CD4-positive, alpha-beta T cell (primary cell): ENCODE measurements around the gene PRDX4. TPM values are rescaled to one million over a fixed set of nuclear protein-coding genes. Genes with fewer than 3 reads are reported as not detected.
"Not testable (repeated sequence)": the region's sequence is repeated elsewhere in the genome, so short reads cannot be mapped to it uniquely, and the experiment has no call there.

ENCODE experiments used
- ATAC-seq: fragments of 200-7000 bp; cut with Tn5 transposase; one replicate; pipeline ENCODE4 v1.10.0; 2022; ENCODE audit warnings: mild to moderate bottlenecking; ENCODE audit not compliant: poor library complexity
- CTCF ChIA-PET: fragments of 350-600 bp; sonication (Branson Sonifier 250); formaldehyde crosslinking; loops from one replicate; lab custom pipeline; 2021; ENCODE audit warnings: antibody characterized with exemption, inconsistent platforms; lab: Charles Lee
- POLR2A ChIA-PET: fragments of 350-600 bp; sonication (Branson Sonifier 250); formaldehyde crosslinking; loops from one replicate; lab custom pipeline; 2021; ENCODE audit warnings: antibody characterized with exemption, inconsistent platforms; lab: Charles Lee
- DNase-seq, 14 experiments: peaks; one replicate each; pipeline ENCODE4 v3.0.0-alpha.2; 2013 to 2020; ENCODE audit warnings: mixed read lengths in 2 of 14
- H3K27ac ChIP-seq, 2 donors: one replicate each; pipeline versions ENCODE4 v1.5.1 to v1.7.0; 2013; ENCODE audit warnings: low read length in 2 of 2, low read depth in 1 of 2, mild to moderate bottlenecking in 1 of 2
- H3K27me3 ChIP-seq, 2 experiments: 1 replicate in 1 of 2; 2 replicates in 1 of 2; pipeline versions ENCODE4 v1.6.1 to v1.7.0; 2013; ENCODE audit warnings: low read length in 2 of 2, control low read depth in 1 of 2, mild to moderate bottlenecking in 1 of 2, moderate library complexity in 1 of 2; ENCODE audit not compliant: insufficient read depth in 2 of 2, control insufficient read depth in 1 of 2
- H3K36me3 ChIP-seq: one replicate; pipeline ENCODE4 v1.6.1; 2013; ENCODE audit warnings: low read length, control low read depth; ENCODE audit not compliant: insufficient read depth
- H3K4me1 ChIP-seq: one replicate; pipeline ENCODE4 v1.6.1; 2013; ENCODE audit warnings: low read length, control low read depth; ENCODE audit not compliant: insufficient read depth
- H3K4me3 ChIP-seq: one replicate; pipeline ENCODE4 v1.5.1; 2013; ENCODE audit warnings: mild to moderate bottlenecking, low read length, moderate library complexity
- H3K9me3 ChIP-seq, 2 experiments: 1 replicate in 1 of 2; 2 replicates in 1 of 2; pipeline versions ENCODE4 v1.6.1 to v1.7.0; 2013; ENCODE audit warnings: low read length in 2 of 2, mild to moderate bottlenecking in 2 of 2, control low read depth in 1 of 2, moderate library complexity in 1 of 2; ENCODE audit not compliant: control insufficient read depth in 1 of 2, insufficient read depth in 1 of 2
- H3K27ac Mint-ChIP-seq: one replicate; pipeline ENCODE4 v1.8.0; 2020; ENCODE audit warnings: mixed read lengths
- H3K27me3 Mint-ChIP-seq: one replicate; pipeline ENCODE4 v1.8.0; 2021; ENCODE audit warnings: mixed read lengths
- H3K36me3 Mint-ChIP-seq: one replicate; pipeline ENCODE4 v1.8.0; 2021; ENCODE audit warnings: low read depth, mixed read lengths
- H3K4me1 Mint-ChIP-seq: one replicate; pipeline ENCODE4 v1.8.0; 2021; ENCODE audit warnings: low read depth, mixed read lengths
- H3K4me3 Mint-ChIP-seq: one replicate; pipeline ENCODE4 v1.8.0; 2020; ENCODE audit warnings: mild to moderate bottlenecking, mixed read lengths
- H3K9me3 Mint-ChIP-seq: one replicate; pipeline ENCODE4 v1.8.0; 2020; ENCODE audit warnings: mixed read lengths
- intact Hi-C, 2 experiments: fragments of 100-400 bp; cut with DNase I in 1 of 2; cut with micrococcal nuclease in 1 of 2; formaldehyde crosslinking; loops; one replicate each; pipeline versions ENCODE4 v1.15.1 to v1.9.0; 2023 to 2025; cut with DNase I, micrococcal nuclease
- total RNA-seq, 174 experiments: library from RNA in 2 of 174; stranded (reverse) in 2 of 174; gene quantifications; one replicate each; pipeline ENCODE4 v1.2.3 and lab custom pipeline; 2021 to 2026
- TF ChIP-seq, protein P1 (sequence below): fragments of 200-600 bp; IDR thresholded peaks from one replicate; pipeline ENCODE4 v1.8.0; 2022; ENCODE audit warnings: antibody characterized with exemption, mild to moderate bottlenecking

Gene PRDX4
- total RNA-seq, 2 experiments from 2014 or later = 4.4 TPM

- Histone ChIP-seq H3K4me3 (no peak overlapping the region), H3K27me3 (no peaks in the 10 kb centered on the region), H3K4me1 (no peaks in the 10 kb centered on the region), H3K36me3 (no peaks in the 10 kb centered on the region), H3K9me3 (no peaks in the 10 kb centered on the region), H3K27ac (no peak overlapping the region)
- TF ChIP-seq, protein P1, sequence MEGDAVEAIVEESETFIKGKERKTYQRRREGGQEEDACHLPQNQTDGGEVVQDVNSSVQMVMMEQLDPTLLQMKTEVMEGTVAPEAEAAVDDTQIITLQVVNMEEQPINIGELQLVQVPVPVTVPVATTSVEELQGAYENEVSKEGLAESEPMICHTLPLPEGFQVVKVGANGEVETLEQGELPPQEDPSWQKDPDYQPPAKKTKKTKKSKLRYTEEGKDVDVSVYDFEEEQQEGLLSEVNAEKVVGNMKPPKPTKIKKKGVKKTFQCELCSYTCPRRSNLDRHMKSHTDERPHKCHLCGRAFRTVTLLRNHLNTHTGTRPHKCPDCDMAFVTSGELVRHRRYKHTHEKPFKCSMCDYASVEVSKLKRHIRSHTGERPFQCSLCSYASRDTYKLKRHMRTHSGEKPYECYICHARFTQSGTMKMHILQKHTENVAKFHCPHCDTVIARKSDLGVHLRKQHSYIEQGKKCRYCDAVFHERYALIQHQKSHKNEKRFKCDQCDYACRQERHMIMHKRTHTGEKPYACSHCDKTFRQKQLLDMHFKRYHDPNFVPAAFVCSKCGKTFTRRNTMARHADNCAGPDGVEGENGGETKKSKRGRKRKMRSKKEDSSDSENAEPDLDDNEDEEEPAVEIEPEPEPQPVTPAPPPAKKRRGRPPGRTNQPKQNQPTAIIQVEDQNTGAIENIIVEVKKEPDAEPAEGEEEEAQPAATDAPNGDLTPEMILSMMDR = no peak
- ChIA-PET CTCF (no interaction called here), POLR2A (no interaction called here)
- Mint-ChIP-seq H3K4me3 (no peak overlapping the region), H3K27me3 (no peaks in the 10 kb centered on the region), H3K36me3 (no peaks in the 10 kb centered on the region), H3K27ac (no peak overlapping the region), H3K9me3 (no peaks in the 10 kb centered on the region), H3K4me1 (peaks cover 20% of the 10 kb centered on the region)
- intact Hi-C loops = no loop called here
- no peak for ATAC-seq
- no peak for DNase-seq
Observed at GRCh38 chrX:23659339-23659738, 8.0 kb upstream of the PRDX4 start.

DNA sequence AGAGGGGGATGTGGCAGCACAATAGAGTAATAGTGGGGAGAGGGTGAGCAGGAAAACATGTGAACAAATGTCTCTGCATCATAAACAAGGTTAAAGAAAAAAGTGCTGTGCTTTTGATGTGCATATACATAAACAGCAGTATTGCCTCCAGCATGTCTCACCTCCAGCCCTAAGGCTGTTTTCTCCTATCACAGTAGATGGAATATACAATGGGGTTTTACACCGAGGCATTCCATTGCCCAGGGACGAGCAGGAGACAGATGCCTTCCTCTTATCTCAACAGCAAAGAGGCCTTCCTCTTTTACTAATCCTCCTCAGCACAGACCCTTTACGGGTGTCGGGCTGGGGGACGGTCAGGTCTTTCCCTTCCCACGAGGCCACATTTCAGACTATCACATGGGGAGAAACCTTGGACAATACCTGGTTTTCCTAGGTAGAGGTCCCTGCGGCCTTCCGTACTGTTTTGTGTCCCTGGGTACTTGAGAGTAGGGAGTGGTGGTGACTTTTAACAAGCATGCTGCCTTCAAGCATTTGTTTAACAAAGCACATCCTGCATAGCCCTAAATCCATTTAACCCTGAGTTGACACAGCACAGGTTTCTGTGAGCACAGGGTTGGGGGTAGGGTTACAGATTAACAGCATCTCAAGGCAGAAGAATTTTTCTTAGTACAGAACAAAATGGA lies 7.1 kb upstream of the PRDX4 start:
- not testable (repeated sequence) for H3K4me3 Mint-ChIP-seq

DNA sequence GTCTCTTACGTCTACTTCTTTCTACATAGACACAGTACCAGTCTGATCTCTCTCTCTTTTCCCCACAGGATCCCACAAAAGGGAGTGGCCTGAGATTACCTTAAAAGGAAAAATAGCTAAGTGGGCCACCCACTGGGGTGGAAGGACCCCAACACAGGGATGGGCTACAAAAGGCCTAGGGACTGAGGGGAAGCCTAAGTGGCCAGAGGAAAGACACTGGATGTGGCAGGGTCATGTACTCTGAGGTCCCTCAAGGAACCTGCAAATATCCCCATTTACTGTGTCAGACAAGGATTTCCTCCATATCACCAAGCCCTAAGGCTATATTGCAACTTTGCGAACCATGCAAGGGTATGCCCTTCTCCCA lies 6.5 kb upstream of the PRDX4 start:
- ATAC-seq (no peak), DNase-seq (no peak)
- no peak overlapping the region for H3K27ac Mint-ChIP-seq
- H3K36me3 Mint-ChIP-seq = no peaks in the 10 kb centered on the region
- intact Hi-C loops = loop anchor here in 1 of 2 experiments (10.0 kb wide), 1 partner anchor 494 kb away; no protein-coding TSS in a partner anchor
- H3K27me3 ChIP-seq = no peaks in the 10 kb centered on the region
- H3K36me3 ChIP-seq = no peaks in the 10 kb centered on the region
- no peaks in the 10 kb centered on the region for H3K27me3 Mint-ChIP-seq
- ChIA-PET CTCF (no interaction called here), POLR2A (no interaction called here)
- H3K4me3 ChIP-seq = no peak overlapping the region
- no peaks in the 10 kb centered on the region for H3K9me3 ChIP-seq
- H3K4me3 Mint-ChIP-seq = no peak overlapping the region
- H3K4me1 ChIP-seq = no peaks in the 10 kb centered on the region
- no peaks in the 10 kb centered on the region for H3K9me3 Mint-ChIP-seq
- TF ChIP-seq, protein P1 = no peak
- H3K4me1 Mint-ChIP-seq = peaks cover 20% of the 10 kb centered on the region
- H3K27ac ChIP-seq = no peak overlapping the region

More for the DNA sequence above, 7.1 kb upstream of the PRDX4 start:
- CTCF ChIA-PET, DNase-seq, H3K9me3 Mint-ChIP-seq, H3K4me3 ChIP-seq, H3K27ac ChIP-seq, H3K36me3 ChIP-seq, POLR2A ChIA-PET, H3K27ac Mint-ChIP-seq, H3K27me3 Mint-ChIP-seq, H3K27me3 ChIP-seq, ATAC-seq, H3K36me3 Mint-ChIP-seq, H3K4me1 ChIP-seq, H3K9me3 ChIP-seq: not testable (repeated sequence)
- H3K4me1 Mint-ChIP-seq = peaks cover 20% of the 10 kb centered on the region
- intact Hi-C loops = loop anchor here in 1 of 2 experiments (10.0 kb wide), 1 partner anchor 495 kb away; no protein-coding TSS in a partner anchor

- intact Hi-C loops = loop anchor here in 1 of 2 experiments (10.0 kb wide), 1 partner anchor 493 kb away; no protein-coding TSS in a partner anchor
- ATAC-seq = no peak
Observed at GRCh38 chrX:23661671-23662070, 5.6 kb upstream of the PRDX4 start.

More at GRCh38 chrX:23661671-23662070, 5.6 kb upstream of the PRDX4 start:
- H3K4me3 Mint-ChIP-seq = no peak overlapping the region
- ChIA-PET POLR2A (no interaction called here), CTCF (no interaction called here)
- no peaks in the 10 kb centered on the region for H3K36me3 Mint-ChIP-seq
- Histone ChIP-seq H3K27me3 (no peaks in the 10 kb centered on the region), H3K36me3 (no peaks in the 10 kb centered on the region), H3K9me3 (no peaks in the 10 kb centered on the region), H3K4me3 (no peak overlapping the region), H3K27ac (no peak overlapping the region), H3K4me1 (no peaks in the 10 kb centered on the region)
- TF ChIP-seq, protein P1 = no peak
- peaks cover 25% of the 10 kb centered on the region for H3K4me1 Mint-ChIP-seq
- peak overlapping the region; percentile 78 for H3K27ac Mint-ChIP-seq
- no peaks in the 10 kb centered on the region for H3K9me3 Mint-ChIP-seq
- H3K27me3 Mint-ChIP-seq = no peaks in the 10 kb centered on the region
- DNase-seq = no peak
